SW 1271 (cell line): ENCODE results near the gene DUSP23.

Experiments
- DNase-seq, 2 experiments: peaks; one replicate each; lab custom pipeline; 2025; lab: John Stamatoyannopoulos, UW

The DUSP23 gene

GRCh38 chr1:159786465-159786864, 5.7 kb downstream of the DUSP23 start:
- DNase-seq: no peak

- DNase-seq: no peak
Measured at GRCh38 chr1:159786966-159787365, 6.2 kb downstream of the DUSP23 start.

- DNase-seq: peak in 1 of 2 experiments; percentile 3
Measured at GRCh38 chr1:159790237-159790917, 9.6 kb downstream of the DUSP23 start.

GRCh38 chr1:159791031-159791430, 10.3 kb downstream of the DUSP23 start:
- no peak for DNase-seq

- DNase-seq: no peak
Measured at GRCh38 chr1:159791461-159791860, 10.7 kb downstream of the DUSP23 start.

- no peak for DNase-seq
Measured at GRCh38 chr1:159795534-159795933, 14.8 kb downstream of the DUSP23 start.

GRCh38 chr1:159798893-159799292, 18.1 kb downstream of the DUSP23 start:
- DNase-seq: peak; percentile 54 to 81

- no peak for DNase-seq
Measured at GRCh38 chr1:159799446-159799985, 18.8 kb downstream of the DUSP23 start.

GRCh38 chr1:159800177-159800930, 19.6 kb downstream of the DUSP23 start:
- DNase-seq: no peak

GRCh38 chr1:159802111-159802510, 21.3 kb downstream of the DUSP23 start, which contains the start of gene FCRL6:
Gene FCRL6 (plus strand): TSS chr1:159802360. CDS start chr1:159802425, 65 bp downstream.
- no peak for DNase-seq

- DNase-seq: no peak
Measured at GRCh38 chr1:159803956-159804689, 23.4 kb downstream of the DUSP23 start.

GRCh38 chr1:159804924-159805323, 24.2 kb downstream of the DUSP23 start:
- no peak for DNase-seq

GRCh38 chr1:159815926-159816325, 35.2 kb downstream of the DUSP23 start:
- no peak for DNase-seq

- DNase-seq: no peak
Measured at GRCh38 chr1:159817276-159818041, 36.7 kb downstream of the DUSP23 start.

- no peak for DNase-seq
Measured at GRCh38 chr1:159821171-159821867, 40.6 kb downstream of the DUSP23 start.

GRCh38 chr1:159823406-159823805, 42.6 kb downstream of the DUSP23 start:
- DNase-seq: no peak

- no peak for DNase-seq
Measured at GRCh38 chr1:159825564-159825963, 44.8 kb downstream of the DUSP23 start.

GRCh38 chr1:159826441-159827101, 45.8 kb downstream of the DUSP23 start, which contains the start of gene SLAMF8:
Gene SLAMF8 (plus strand): TSS chr1:159826873. CDS start chr1:159826899, 26 bp downstream.
- DNase-seq: no peak

GRCh38 chr1:159827102-159827490, 46.3 kb downstream of the DUSP23 start:
- no peak for DNase-seq

GRCh38 chr1:159827549-159827948, 46.8 kb downstream of the DUSP23 start:
- no peak for DNase-seq
